Omental fat pad (tissue), 4 donors: ENCODE data around the gene GPR61. TPM values are rescaled to one million over a fixed set of nuclear protein-coding genes. Genes with fewer than 3 reads are reported as not detected.

Experiments used
- ATAC-seq: fragments of 150-250 bp; one replicate; pipeline ENCODE4 v1.9.1; 2016; ENCODE audit warnings: mild to moderate bottlenecking, moderate library complexity; ENCODE audit not compliant: low FRiP score
- DNase-seq: peaks from one replicate; pipeline ENCODE4 v3.0.0-alpha.2; 2019; ENCODE audit warnings: low spot score
- total RNA-seq, 4 donors: library from RNA; depleted of rRNA; stranded (reverse); fragments of >200 nt; gene quantifications; one replicate each; pipeline ENCODE4 v1.1.0, GENCODE V29; 2016
- TF ChIP-seq, protein P1 (sequence below), 3 donors: fragments of 450-650 bp; IDR thresholded peaks; one replicate each; pipeline ENCODE4 v1.5.1; 2016 to 2017; ENCODE audit warnings: antibody characterized with exemption in 3 of 3, mild to moderate bottlenecking in 3 of 3, moderate library complexity in 2 of 3

Gene GPR61
- total RNA-seq, 4 donors from 2014 or later: not detected

DNA sequence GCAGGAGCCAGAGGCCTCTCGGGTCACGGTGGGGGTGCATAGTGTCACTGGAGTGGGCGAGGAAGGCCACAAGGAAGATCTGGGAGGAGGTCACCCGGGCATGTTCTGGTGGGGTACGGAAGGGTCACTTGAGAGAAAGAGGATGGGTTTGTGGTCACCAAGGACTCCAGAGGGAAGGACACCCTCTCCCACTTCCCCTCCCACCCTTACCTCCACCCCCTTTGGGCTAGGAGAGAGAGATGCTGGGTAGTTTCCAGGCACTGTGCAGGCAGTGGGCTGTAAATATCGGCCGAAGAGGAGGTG, 30.8 kb upstream of the GPR61 start:
- ATAC-seq: no peak
- TF ChIP-seq, protein P1, sequence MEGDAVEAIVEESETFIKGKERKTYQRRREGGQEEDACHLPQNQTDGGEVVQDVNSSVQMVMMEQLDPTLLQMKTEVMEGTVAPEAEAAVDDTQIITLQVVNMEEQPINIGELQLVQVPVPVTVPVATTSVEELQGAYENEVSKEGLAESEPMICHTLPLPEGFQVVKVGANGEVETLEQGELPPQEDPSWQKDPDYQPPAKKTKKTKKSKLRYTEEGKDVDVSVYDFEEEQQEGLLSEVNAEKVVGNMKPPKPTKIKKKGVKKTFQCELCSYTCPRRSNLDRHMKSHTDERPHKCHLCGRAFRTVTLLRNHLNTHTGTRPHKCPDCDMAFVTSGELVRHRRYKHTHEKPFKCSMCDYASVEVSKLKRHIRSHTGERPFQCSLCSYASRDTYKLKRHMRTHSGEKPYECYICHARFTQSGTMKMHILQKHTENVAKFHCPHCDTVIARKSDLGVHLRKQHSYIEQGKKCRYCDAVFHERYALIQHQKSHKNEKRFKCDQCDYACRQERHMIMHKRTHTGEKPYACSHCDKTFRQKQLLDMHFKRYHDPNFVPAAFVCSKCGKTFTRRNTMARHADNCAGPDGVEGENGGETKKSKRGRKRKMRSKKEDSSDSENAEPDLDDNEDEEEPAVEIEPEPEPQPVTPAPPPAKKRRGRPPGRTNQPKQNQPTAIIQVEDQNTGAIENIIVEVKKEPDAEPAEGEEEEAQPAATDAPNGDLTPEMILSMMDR (IDR thresholded peaks at IDR 0.05): no peak
- DNase-seq: no peak

DNA sequence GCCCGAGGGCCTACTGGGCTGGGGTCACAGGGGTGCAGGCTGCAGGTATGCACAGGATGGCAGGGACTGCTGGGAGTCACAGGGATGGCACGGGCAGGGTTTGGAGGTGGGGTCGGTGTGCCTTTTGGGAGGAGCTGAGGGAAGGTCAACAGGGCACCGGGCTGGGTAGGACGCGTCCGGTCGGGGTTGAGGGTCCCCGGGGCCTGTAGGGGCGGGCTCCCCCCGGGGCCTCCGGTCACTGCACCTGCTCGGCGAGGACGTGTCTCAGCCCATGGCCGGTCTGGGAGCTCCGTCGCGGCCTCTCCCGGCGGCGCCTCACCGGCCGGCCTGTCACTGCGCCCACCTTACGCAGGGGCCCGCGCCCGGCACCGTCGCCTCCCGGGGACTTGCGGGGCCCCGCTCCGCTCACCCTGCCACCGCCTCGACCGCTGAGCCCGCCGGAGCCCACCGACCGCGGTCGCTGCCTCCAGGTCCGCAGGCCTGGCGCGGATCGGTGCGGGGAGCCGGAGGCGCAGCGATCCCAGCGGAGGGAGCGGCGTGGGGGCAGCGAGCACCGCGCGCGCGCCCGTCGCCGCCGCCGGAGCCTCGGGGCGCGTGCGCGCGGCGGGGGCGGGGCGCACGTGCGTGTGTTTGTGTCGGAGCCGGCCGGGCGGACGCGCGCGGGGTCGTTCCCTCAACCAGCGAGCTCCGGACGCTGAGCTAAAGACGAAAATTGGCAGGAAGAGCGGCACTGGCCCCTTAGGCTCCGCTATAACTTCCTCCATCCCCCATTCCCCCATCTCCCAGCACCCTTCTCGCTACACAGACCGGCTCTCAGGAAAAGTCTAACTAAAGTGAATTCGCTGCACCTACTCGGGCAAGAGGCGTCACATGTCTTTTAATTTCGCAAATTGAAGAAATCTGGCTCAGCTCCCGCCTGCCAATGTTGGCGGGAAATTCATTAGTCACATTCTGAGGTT, 30.2 kb upstream of the GPR61 start, which contains the start of gene AMIGO1:
TSS of gene AMIGO1 (minus strand) at position 552 of the 959 bp plus-strand sequence. CDS start 815 bp downstream, outside the sequence.
- peak; percentile 81 for ATAC-seq
- no peak for DNase-seq
- TF ChIP-seq, protein P1 (IDR thresholded peaks at IDR 0.05): no peak

DNA sequence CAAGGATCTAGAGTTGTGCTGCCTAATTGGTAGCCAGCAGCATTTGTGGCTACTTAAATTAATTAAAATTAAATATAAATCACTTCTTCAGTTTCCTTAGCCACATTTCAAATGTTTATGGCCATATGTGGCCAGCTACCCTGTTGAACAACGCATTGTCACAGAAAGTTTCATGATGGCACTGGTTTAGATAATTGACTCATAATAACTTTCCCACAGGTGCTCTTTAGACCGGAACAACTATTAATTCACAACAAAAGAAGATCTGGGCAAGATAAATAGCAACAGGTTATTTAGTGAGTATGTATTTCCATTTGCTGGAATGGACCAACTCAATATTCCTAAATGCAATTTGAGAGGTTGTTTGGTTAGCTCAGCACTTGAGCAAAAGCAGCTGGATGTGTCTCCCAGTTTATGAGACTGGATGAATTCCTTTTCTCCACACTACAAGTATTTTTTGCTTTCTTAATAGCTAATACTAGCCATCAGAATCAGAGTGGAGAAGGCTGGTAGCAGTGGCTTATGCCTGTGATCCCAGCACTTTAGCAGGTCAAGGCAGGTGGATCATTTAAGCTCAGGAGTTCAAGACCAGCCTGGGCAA, 26.5 kb upstream of the GPR61 start:
- ATAC-seq (no peak), DNase-seq (no peak)
- TF ChIP-seq, protein P1 (IDR thresholded peaks at IDR 0.05): no peak

DNA sequence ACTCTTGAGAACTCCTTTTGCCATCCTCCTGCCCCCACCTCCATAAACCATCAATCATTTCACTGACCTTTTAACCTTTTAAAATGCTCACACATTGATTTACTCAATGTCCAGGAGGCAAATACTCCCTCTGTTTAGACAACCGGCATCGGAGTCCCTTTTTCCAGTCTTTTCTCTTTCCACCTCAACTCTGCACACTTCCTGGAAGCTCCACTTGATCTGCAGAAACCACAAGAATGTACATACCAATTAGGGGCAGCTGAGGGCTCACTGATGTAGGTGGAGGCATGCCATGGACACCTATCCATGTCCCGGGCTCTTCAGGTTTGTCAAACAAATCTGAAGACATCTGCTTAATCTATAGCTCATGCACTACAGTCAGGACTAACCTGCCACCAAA, 24.8 kb upstream of the GPR61 start:
- ATAC-seq (no peak), DNase-seq (no peak)

DNA sequence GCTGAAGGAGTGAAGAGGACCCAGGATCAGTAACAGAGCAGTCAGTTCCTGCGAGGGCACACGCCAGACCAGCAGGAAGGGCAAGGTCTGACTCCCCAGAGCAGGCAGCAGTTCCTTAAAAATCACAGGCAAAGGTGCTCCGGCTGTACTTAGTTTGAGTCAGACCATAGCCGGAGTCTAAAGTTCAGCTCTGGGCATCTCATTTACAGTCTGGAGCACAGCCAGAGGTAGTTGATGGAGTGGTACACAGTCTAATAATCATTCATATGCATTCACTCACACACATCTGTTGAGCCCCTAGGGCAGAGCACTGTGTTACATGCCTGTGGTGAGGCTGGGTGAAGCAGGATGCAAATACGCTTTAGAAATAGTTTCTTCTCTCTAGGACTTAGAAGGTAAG, 22.8 kb upstream of the GPR61 start:
- ATAC-seq (no peak), DNase-seq (no peak)
- TF ChIP-seq, protein P1 (IDR thresholded peaks at IDR 0.05): no peak

More for the DNA sequence above, 24.8 kb upstream of the GPR61 start:
- TF ChIP-seq, protein P1 (IDR thresholded peaks at IDR 0.05): no peak

DNA sequence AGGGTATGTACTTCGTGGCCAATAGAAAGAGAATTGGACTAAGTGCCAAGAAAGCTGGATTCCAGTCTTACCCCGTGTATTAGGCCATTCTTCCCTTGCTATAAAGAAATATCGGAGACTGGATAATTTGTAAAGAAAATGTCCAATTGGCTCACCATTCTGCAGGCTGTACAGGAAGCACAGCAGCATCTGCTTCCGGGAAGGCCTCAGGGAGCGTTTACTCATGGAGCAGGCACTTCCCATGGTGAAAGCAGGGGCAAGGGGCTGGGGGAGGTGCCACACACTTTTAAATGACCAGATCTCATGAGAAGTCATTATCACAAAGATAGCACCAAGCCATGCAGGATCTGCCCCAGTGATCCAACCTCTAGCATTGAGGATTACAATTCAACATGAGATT, 22.3 kb upstream of the GPR61 start:
- no peak for DNase-seq
- TF ChIP-seq, protein P1 (IDR thresholded peaks at IDR 0.05): no peak
- ATAC-seq: no peak
